GM12891 (cell line): ENCODE measurements around the gene PCARE.

Experiments
- DNase-seq: peaks from one replicate; pipeline ENCODE4 v3.0.0; 2011; ENCODE audit warnings: low spot score; ENCODE audit not compliant: insufficient read length
- FAIRE-seq: peaks from 2 replicates; lab custom pipeline; 2011; peaks lifted over from hg19 to GRCh38; lab: Jason Lieb, UNC
- PAX5 ChIP-seq: IDR thresholded peaks from 2 replicates; pipeline ENCODE4 v1.6.1; 2011; ENCODE audit warnings: low read length, moderate library complexity, mild to moderate bottlenecking; ENCODE audit not compliant: insufficient read depth, severe bottlenecking
- POLR2A ChIP-seq: IDR thresholded peaks from 2 replicates; pipeline ENCODE4 v1.6.1; 2011; ENCODE audit warnings: low read depth, low read length, control low read depth
- POLR2AphosphoS5 ChIP-seq: IDR thresholded peaks from 2 replicates; pipeline ENCODE4 v1.6.1; 2011; ENCODE audit warnings: low read depth, low read length, control low read depth
- POU2F2 ChIP-seq: IDR thresholded peaks from 2 replicates; pipeline ENCODE4 v1.6.1; 2011; ENCODE audit warnings: low read depth, mild to moderate bottlenecking, control low read depth, low read length, moderate library complexity
- SPI1 ChIP-seq: IDR thresholded peaks from 2 replicates; pipeline ENCODE4 v1.6.1; 2011; ENCODE audit warnings: low read depth, low read length, control low read depth
- TAF1 ChIP-seq: IDR thresholded peaks from 2 replicates; pipeline ENCODE4 v1.6.1; 2011; ENCODE audit warnings: low read depth, low read length, control low read depth

Gene PCARE

DNA sequence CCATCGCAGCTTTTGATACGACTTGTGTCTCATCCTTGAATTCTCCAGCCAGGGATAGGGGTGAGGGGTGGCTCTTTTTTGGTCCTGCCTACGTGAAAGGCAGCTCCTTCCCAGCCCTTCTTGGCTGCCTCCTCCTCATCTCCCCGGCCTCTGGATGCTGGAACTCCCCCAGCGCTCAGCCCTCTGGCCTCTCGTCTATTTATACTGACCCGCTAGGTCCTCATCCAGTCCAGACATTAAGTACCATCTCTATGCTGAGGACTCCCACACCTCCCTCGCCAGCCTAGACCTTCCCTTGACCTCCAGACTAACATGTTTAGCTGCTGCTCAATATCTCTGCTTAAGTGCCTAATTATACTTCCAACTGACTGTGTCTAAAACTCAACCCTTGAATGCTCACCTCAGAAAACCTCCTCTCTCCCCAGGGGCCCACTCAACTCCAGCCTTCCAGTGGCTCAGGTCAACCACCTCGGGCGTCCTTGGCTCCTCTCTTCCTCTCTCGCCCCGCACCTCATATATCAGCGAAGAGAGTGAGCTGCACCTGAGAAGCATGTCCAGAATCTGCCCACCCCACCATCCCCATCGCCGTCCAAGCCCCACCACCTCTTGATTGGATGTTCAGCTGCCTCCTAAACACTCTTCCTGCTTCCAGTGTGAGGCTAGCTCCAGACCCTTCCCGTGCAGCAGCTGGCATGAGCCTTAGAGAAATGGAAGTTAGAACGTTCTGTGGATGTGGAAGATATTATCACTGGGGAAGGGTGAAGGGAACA is 58.4 kb downstream of the PCARE start:
- DNase-seq (no peak), FAIRE-seq (peak; percentile 38)
- TF ChIP-seq SPI1 (no peak), POLR2A (no peak)

DNA sequence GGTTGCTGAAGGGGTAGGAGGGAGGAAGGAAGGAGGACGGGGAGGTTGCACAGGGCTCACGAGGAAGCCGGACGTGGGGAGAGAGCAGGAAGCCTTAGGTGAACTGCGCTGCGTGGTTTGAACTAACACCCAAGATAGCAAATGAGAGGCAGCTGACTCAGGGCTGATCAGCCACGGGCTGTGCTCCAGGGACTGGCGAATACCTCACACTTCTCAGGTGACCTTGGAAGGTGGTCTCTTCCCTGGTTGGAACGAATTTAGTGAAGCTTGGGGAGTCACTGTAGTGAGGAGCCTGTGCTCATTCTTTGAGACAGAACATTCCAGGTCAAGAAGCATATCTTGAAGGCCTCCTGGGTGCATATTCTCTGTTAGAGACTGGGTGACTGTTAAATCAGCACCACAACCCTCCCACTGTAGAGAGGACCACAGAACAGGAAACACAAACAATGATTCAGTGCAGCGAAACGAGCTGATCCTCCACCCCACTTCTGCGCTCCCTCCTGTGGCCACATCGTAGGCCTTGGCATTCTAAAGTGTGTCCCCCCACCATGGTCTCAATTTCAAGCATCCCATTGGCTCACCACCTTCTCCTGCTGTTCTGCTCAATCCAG is 59.4 kb downstream of the PCARE start:
- DNase-seq (peak; percentile 59), FAIRE-seq (peak; percentile 96)
- TF ChIP-seq POU2F2, result peak; percentile 33; the same call in 1 of the 2 replicates
- TF ChIP-seq PAX5, result no peak

DNA sequence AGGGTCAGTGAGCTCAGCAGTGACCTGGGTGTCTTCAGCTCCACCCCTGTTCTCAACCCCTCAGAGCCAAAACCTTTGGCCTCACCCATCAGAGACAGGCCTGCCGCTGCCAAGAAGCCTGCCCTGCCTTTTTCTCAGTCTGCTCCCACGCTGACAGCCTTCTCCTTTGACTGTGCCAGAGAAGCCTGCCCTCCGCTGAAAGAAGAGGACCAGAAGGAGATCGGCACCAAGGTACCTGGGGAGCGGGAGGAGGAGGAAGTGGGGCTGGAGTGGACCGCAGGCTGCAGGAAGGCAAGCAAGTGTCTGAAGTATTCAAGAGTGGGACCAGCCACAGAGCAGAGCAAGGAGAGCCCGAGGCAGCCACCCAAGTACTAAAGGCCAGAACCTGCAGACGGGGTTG is 60.0 kb downstream of the PCARE start:
- no peak for DNase-seq
- no peak for TF ChIP-seq POU2F2
- no peak for FAIRE-seq

DNA sequence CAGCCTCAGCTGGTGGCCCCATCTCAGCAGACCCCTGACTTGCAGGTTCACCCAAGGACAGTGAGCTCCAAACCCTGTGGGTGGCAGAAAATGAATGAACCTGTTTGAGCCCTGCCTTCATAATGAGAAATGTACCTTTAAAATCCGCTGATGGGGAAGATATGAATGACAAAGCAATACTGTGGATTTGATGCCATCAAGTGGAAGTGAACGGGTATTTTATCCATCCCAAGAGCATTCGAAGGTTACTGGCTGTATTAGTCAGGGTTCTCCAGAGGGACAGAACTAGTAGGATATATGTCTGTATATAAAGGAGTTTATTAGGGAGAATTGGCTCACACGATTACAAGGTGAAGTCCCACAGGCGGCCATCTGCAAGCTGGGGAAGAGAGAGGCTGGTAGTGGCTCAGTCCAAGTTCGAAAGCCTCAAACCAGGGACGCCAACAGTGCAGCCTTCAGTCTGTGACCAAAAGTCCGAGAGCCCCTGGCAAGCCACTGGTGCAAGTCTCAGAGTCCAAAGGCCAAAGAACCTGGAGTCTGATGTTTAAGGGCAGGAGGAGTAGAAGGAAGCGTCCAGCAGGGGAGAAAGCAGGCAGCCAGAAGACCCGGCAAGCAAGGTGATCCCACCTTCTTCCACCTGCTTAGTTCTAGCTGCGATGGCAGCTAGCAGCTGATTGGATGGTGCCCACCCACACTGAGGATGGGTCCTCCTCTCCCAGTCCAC is 61.1 kb downstream of the PCARE start:
- FAIRE-seq, result no peak
- TF ChIP-seq TAF1 (no peak), POLR2AphosphoS5 (no peak), SPI1 (no peak), PAX5 (no peak), POLR2A (no peak), POU2F2 (no peak)
- DNase-seq, result no peak

DNA sequence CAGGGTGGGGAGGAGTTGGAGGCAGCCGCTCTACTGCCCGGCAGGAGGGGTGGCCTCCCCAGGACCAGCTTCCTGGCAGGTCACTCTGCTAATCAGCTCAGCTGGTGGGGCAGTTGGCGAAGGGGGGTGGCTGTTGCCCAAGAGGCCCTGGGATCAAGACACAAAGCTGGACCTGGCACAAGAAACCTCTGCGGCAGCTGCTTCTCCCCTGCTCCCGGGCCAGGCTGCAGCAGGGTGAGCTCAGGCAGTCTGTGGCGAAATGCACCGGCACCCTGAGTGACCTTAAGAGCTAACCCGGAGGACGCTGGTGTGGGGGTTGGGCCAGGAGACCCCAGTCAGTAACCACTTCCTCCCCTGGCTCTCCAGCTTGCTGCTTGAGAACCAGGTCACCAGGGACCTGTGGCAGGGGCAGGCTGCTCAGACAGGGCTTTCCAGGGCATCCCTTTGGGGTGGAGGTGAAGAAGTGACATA is 62.1 kb downstream of the PCARE start:
- no peak for DNase-seq
- FAIRE-seq, result no peak
- peak; percentile 43 for TF ChIP-seq SPI1
- TF ChIP-seq POU2F2, result no peak
